Stimulated activated CD4-positive, alpha-beta T cell treated with anti-CD3 and anti-CD28 coated beads, Interleukin-12 subunit alpha, Interleukin-12 subunit beta, amount 100 ng/mL, for 48 hours (primary cell): ENCODE results near the gene ESYT2.
"Not testable (repeated sequence)": the region's sequence is repeated elsewhere in the genome, so short reads cannot be mapped to it uniquely, and the experiment has no call there.

Experiments used
- DNase-seq, 3 donors: peaks; one replicate each; pipeline ENCODE4 v3.0.0-alpha.2; 2020; ENCODE audit warnings: low read depth in 2 of 3, low spot score in 1 of 3

The ESYT2 gene

GRCh38 chr7:158727690-158728089, 101.6 kb downstream of the ESYT2 start:
- no peak for DNase-seq

GRCh38 chr7:158726277-158726807, 103.0 kb downstream of the ESYT2 start:
- DNase-seq, result no peak

GRCh38 chr7:158725506-158725800, 103.9 kb downstream of the ESYT2 start:
- DNase-seq, result no peak

- no peak for DNase-seq
Observed at GRCh38 chr7:158724658-158725505, 104.4 kb downstream of the ESYT2 start.

GRCh38 chr7:158723714-158724385, 105.5 kb downstream of the ESYT2 start:
- DNase-seq, result no peak

GRCh38 chr7:158723266-158723665, 106.0 kb downstream of the ESYT2 start:
- no peak for DNase-seq

- DNase-seq, result no peak
Observed at GRCh38 chr7:158722574-158723237, 106.6 kb downstream of the ESYT2 start.

GRCh38 chr7:158720112-158720511, 109.2 kb downstream of the ESYT2 start:
- no peak for DNase-seq

GRCh38 chr7:158716802-158717201, 112.5 kb downstream of the ESYT2 start:
- no peak for DNase-seq

GRCh38 chr7:158710651-158711102, 118.6 kb downstream of the ESYT2 start:
- DNase-seq, result no peak

- DNase-seq, result no peak
Observed at GRCh38 chr7:158707610-158708009, 121.7 kb downstream of the ESYT2 start.

- no peak for DNase-seq
Observed at GRCh38 chr7:158706710-158707590, 122.4 kb downstream of the ESYT2 start.

- no peak for DNase-seq
Observed at GRCh38 chr7:158706273-158706704, 123.0 kb downstream of the ESYT2 start.

GRCh38 chr7:158705234-158705850, 124.0 kb downstream of the ESYT2 start:
- no peak for DNase-seq

GRCh38 chr7:158704524-158705233, 124.6 kb downstream of the ESYT2 start, which contains the start of gene NCAPG2:
Gene NCAPG2, minus strand, starts transcription at chr7:158704804. Its CDS starts 2,905 bp downstream, at chr7:158701899.
- peak; percentile 96 to 98 (median 96) for DNase-seq

GRCh38 chr7:158703679-158704523, 125.4 kb downstream of the ESYT2 start:
- not testable (repeated sequence) for DNase-seq

- no peak for DNase-seq
Observed at GRCh38 chr7:158702944-158703343, 126.4 kb downstream of the ESYT2 start.

- DNase-seq, result no peak
Observed at GRCh38 chr7:158702196-158702595, 127.1 kb downstream of the ESYT2 start.

GRCh38 chr7:158700008-158700407, 129.3 kb downstream of the ESYT2 start:
- DNase-seq, result no peak
